ENCODE data around the gene CAMK1D.

DNA sequence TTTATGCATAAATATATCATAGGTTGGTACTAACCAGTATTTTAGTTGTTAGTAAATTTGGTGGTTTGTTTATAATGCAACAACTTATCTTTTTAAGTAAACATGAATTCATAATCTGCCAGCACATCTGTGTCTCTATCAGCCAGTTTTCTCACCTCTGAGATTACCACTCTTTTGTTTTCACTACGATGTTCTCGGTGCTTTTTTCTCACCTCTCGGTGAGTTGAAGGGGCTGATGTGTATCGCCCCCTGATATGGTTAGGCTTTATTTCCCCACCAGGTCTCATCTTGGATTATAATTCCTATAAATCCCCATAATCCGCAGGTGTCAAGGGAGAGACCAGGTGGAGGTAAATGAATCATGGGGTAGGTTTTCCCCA lies 114.1 kb downstream of the CAMK1D start:
- TF ChIP-seq, protein P1, sequence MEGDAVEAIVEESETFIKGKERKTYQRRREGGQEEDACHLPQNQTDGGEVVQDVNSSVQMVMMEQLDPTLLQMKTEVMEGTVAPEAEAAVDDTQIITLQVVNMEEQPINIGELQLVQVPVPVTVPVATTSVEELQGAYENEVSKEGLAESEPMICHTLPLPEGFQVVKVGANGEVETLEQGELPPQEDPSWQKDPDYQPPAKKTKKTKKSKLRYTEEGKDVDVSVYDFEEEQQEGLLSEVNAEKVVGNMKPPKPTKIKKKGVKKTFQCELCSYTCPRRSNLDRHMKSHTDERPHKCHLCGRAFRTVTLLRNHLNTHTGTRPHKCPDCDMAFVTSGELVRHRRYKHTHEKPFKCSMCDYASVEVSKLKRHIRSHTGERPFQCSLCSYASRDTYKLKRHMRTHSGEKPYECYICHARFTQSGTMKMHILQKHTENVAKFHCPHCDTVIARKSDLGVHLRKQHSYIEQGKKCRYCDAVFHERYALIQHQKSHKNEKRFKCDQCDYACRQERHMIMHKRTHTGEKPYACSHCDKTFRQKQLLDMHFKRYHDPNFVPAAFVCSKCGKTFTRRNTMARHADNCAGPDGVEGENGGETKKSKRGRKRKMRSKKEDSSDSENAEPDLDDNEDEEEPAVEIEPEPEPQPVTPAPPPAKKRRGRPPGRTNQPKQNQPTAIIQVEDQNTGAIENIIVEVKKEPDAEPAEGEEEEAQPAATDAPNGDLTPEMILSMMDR (conservative IDR thresholded peaks at IDR 0.05 in 1 of 2, IDR thresholded peaks at IDR 0.05 in 1 of 2; ENCODE audit: extremely low read depth in 1 of 2, insufficient read depth in 1 of 2, low read depth in 1 of 2, low read length in 2 of 2), result no peak
- no peak for TF ChIP-seq EZH2 (IDR thresholded peaks at IDR 0.05; ENCODE audit: borderline replicate concordance, low read length)
